ENCODE results near the gene VPS26A.
"Not testable (repeated sequence)": the region's sequence is repeated elsewhere in the genome, so short reads cannot be mapped to it uniquely, and the experiment has no call there.

VPS26A gene

GRCh38 chr10:69103784-69104183, 20.2 kb upstream of the VPS26A start:
- no peak for DNase-seq

- DNase-seq = no peak
These were observed 18.8 kb upstream of the VPS26A start for GRCh38 chr10:69104994-69105790.

GRCh38 chr10:69107176-69107490, 16.8 kb upstream of the VPS26A start:
- no peak for DNase-seq

GRCh38 chr10:69107699-69108098, 16.3 kb upstream of the VPS26A start:
- no peak for DNase-seq

GRCh38 chr10:69119896-69120295, 4.1 kb upstream of the VPS26A start:
- DNase-seq = no peak

GRCh38 chr10:69123306-69123746, 652 bp upstream of the VPS26A start:
- DNase-seq = no peak

GRCh38 chr10:69124563-69125268, 738 bp downstream of the VPS26A start:
- peak; percentile 70 for DNase-seq

GRCh38 chr10:69125554-69125953, 1.6 kb downstream of the VPS26A start:
- DNase-seq = no peak

- no peak for DNase-seq
These were observed 6.3 kb downstream of the VPS26A start for GRCh38 chr10:69130251-69130650.

- no peak for DNase-seq
These were observed 16.0 kb downstream of the VPS26A start for GRCh38 chr10:69139961-69140360.

GRCh38 chr10:69141304-69141703, 17.3 kb downstream of the VPS26A start:
- DNase-seq = no peak

GRCh38 chr10:69142074-69142473, 18.1 kb downstream of the VPS26A start:
- not testable (repeated sequence) for DNase-seq

GRCh38 chr10:69142983-69143382, 19.0 kb downstream of the VPS26A start:
- no peak for DNase-seq

GRCh38 chr10:69145329-69145728, 21.4 kb downstream of the VPS26A start:
- no peak for DNase-seq

GRCh38 chr10:69145864-69146263, 21.9 kb downstream of the VPS26A start:
- no peak for DNase-seq

- DNase-seq = no peak
These were observed 22.8 kb downstream of the VPS26A start for GRCh38 chr10:69146759-69147158.

GRCh38 chr10:69151984-69152383, 28.0 kb downstream of the VPS26A start:
- DNase-seq = no peak

GRCh38 chr10:69153227-69153626, 29.2 kb downstream of the VPS26A start:
- no peak for DNase-seq

- no peak for DNase-seq
These were observed 36.8 kb downstream of the VPS26A start for GRCh38 chr10:69160809-69161241.

- DNase-seq = no peak
These were observed 44.5 kb downstream of the VPS26A start for GRCh38 chr10:69168493-69168892.

- DNase-seq = no peak
These were observed 48.4 kb downstream of the VPS26A start for GRCh38 chr10:69172241-69172982.

- not testable (repeated sequence) for DNase-seq
These were observed 51.3 kb downstream of the VPS26A start for GRCh38 chr10:69175326-69175725.

GRCh38 chr10:69176823-69177222, 52.8 kb downstream of the VPS26A start:
- no peak for DNase-seq

Data from CD4-positive, alpha-beta T cell treated with Interferon gamma for 1 hour (primary cell).